Spleen (tissue), 7 donors: ENCODE data around the gene ANO1.
A peak's percentile ranks its signal among the peaks of the same experiment; 100 is the strongest.

Source experiments
- CTCF ChIP-seq, 11 experiments: fragments of 200-600 bp in 7 of 11; fragments of 450-650 bp in 4 of 11; sonication (generic) in 4 of 11; IDR thresholded peaks in 8 of 11; conservative IDR thresholded peaks in 3 of 11; 1 replicate in 7 of 11; 2 replicates in 4 of 11; pipeline versions ENCODE4 v1.4.0 to v1.8.0; 2016 to 2021; ENCODE audit warnings: antibody characterized with exemption in 11 of 11, inconsistent platforms in 4 of 11, mild to moderate bottlenecking in 1 of 11
- POLR2A ChIP-seq, 3 donors: fragments of 450-650 bp; IDR thresholded peaks; one replicate each; pipeline ENCODE4 v1.5.1; 2017; ENCODE audit warnings: antibody characterized with exemption in 3 of 3, mild to moderate bottlenecking in 1 of 3
- POLR2AphosphoS5 ChIP-seq, 3 donors: sonication (generic); formaldehyde crosslinking; IDR thresholded peaks; one replicate each; pipeline ENCODE4 v1.5.1; 2017; ENCODE audit warnings: antibody characterized with exemption in 3 of 3
- donor health status: DM: no; HTN: no; CAD: no; lungs with moderate emphysema.
- donor health status: DM: no; HTN: no; CAD: no.
- donor health status: DM: no; HTN: no; CAD: no.

GRCh38 chr11:70203751-70204465, 125.8 kb downstream of the ANO1 start:
- TF ChIP-seq CTCF (IDR thresholded peaks at IDR 0.05 in 8 of 11, conservative IDR thresholded peaks at IDR 0.05 in 3 of 11) (no peak), POLR2A (IDR thresholded peaks at IDR 0.05) (peak in 1 of 3 donors; percentile 37), POLR2AphosphoS5 (IDR thresholded peaks at IDR 0.05) (peak in 2 of 3 donors; percentile 73 to 82)
